ENCODE results near the gene CHST12.
"Not testable (repeated sequence)": the region's sequence is repeated elsewhere in the genome, so short reads cannot be mapped to it uniquely, and the experiment has no call there.

CHST12 gene

DNA sequence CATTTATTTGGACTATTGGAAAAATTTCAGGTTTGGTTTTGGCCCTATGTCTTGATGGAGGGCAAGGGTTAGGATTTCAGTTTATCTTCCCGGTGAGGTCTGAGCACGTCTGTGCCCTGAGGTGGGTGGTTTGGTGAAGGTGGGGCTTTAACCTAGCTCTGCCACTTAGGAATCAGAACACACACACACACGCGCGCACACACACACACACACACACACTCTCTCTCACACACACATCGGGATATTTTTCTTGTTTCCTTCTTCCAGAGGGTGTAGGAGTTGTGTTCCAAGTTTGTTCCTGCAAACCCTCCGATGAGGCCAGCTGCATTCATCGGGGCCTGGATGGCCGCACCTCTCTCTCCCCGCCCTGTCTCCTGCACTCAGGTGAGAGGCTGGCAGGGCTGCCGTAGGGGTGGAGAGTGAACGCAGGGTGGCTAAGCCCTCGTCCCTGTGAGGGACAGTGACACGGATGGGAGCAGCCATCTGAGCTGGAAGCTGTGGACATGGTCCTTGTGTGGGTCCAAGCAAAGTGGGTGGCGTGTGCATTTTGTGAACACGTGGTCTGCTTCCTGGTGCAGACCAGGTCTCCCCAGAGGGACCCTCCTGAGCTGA, 34.2 kb downstream of the CHST12 start:
- no peak for DNase-seq

DNA sequence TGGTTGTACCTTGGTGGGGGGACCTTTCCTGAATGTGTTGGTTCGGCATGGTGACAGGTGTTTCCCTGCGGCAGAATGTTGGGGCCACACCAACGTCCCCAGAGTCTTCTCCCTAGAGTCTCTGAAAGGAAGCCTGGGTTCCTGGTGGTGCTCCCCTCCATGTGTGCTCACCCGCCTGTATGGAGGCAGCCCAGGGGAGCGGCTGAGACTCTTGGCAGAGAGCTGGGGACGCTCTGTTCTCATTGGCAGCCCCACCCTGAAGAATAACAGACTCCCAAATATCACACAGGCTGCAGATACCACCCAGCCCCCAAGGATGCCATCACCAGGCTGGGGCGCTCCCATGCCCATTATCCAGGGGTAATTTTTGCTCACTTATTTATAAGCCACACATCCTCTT, 34.8 kb downstream of the CHST12 start:
- no peak for DNase-seq

DNA sequence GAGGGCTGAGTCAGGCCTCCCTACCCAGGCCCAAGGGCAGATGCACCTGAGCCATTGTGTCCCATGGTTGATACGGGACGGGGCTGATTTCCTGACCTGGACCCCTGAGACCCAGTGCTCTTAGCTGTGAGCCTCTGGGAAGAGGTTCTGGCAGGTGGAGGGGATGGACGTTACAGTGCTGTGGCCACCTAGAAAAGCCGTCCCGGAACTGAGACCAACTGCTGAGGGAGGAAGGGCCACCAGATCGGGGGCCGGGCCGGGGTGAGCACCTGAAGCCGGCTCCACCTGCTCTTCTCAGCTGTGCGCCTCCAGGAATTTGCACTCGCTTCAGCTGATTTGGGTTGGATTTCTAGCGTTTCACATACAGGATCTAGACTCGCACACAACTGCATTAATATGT, 35.4 kb downstream of the CHST12 start:
- no peak for DNase-seq

DNA sequence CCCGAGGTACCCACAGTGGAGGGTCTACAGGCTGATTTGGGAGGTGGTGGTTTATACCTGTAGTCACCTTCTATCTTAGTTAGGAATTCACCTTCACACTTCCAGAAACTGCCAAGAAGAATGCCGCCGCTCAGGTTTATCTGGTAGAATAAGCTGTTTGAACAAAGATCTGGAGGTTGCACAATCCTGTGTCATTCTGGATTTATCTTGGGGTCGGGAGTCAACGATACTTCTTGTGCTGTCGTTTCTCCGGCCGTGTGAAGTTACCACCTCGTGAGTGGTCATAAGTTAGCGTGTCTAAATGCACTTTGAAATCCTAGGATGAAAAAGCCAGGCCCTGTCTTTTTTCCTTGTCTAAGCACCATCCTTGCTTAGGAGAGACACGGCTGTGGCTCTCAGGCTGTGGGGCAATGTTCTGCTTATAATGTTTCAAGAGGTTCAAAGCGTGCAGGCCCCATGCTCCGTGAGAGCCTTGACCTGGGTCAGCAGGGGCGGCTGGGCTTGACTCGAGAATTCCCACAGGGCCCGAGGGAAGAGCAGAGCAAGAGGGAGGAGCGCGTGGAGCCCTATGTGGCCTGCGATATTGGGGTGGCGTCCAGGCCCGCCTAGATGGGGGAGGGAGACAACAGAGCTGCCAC, 37.3 kb downstream of the CHST12 start:
- DNase-seq = no peak

DNA sequence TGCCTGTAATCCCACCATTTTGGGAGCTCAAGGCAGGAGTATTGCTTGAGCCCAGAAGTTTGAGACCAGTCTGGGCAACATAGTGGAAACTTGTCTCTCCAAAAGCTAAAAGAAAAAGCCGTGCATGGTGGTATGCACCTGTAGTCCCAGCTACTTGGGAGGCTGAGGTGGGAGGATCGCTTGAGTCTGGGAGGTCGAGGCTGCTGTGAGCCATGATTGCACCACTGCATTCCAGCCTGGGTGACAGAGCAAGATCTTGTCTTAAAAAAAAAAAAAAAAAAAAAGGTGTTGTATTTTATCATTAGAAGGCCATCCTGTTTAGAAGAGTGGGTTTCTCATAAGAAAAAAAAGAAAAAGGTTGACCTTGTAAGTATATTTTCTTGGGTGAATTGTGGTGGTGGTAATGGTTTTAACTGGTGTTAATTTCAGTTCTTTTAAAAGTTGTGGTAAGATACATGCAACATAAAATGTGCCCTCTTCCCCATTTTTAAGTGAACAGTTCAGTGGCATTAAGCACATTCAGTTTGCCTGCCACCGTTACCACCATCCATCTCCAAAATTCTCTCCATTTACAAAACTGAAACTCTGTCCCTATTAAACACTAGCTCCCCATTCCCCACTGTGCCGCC, 38.1 kb downstream of the CHST12 start:
- no peak for DNase-seq

DNA sequence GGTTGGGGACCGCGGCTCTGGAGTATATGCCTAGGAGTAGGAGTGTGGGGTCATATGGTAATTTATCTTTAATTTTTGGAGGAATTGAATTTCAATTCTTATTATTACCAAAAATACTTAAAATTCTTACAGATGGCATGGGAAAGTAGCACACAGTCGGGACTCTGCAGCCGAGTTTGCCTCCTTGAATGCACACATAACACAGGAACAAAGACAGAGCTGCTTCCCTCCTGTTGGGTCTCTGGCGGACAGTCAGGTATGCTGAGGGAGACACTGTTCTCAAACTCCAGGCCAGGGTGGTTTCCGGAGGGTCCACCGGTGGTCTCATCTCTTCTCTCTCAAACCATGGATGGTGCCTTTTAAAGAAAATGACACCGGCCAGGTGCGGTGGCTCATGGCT, 40.1 kb downstream of the CHST12 start:
- DNase-seq = no peak

DNA sequence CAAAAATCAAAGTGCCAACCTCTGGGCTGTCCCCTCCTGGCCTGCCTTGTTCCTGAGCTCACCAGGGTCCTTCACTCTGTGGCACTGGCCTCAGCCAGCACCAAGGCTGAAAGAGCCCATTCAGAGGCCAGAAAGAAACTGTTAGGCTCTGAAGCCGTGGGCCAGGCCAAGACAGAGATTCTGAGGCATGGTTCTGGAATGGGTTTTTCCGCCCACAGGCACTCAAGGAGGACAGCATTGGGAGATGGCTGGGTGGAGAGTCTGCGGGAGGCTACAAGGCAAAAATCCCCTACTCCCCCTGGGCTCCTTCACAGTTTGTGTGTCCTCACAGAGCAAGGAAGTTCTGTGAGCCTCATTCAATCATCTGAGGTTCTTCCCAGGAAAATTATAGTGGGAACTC, 41.1 kb downstream of the CHST12 start:
- DNase-seq = no peak

DNA sequence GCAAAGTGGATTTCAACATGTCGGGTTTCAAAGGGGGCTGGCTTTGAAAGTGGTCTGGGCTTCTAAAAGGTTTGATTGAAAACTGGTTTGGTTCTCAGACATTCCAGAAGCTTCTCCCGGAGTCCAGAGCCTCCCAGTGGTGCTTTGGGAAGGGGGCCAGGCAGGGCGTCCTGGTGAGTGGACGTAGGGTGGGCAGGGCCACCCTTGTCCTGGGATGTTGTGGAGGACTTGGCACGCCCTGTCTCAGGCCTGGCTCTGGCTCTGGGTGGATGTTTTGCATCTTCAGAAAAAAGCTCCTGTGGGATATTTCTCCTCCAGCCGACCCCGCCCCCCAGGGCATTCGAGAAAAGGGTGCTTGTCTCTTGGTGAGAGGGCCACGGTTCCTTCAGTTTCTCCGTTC, 41.6 kb downstream of the CHST12 start:
- no peak for DNase-seq

DNA sequence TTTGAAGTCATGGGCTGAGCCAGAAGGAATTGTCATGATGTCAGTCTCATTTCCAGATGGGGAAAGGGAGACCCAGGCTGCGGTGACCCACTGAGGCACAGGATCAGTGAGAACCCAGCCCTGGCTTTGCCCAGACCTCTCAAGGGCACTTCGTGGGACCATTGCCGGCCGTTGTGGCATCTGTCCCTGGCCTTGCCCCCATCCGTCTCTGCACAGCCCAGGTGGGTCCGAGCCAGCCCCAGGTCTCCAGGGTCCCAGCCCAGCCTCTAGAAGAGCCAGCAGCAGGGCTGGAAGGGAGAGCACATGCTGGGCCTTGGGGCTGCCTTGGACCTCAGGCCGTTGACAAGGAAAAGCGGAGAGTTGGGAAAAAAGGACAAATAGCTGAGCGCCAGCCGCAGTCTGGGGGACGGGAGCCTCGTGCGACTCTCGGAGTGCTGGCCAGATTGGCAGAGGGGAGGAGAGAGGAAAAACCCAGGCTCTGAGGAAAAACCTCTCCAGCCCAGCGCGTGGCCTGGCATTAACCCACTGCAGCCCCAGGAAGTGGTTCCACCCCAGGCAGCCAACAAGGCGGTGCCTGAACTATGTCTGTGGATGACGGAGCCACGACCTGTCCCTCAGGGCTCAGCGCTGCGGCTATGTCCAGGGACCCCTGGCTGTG, 42.6 kb downstream of the CHST12 start:
- no peak for DNase-seq

DNA sequence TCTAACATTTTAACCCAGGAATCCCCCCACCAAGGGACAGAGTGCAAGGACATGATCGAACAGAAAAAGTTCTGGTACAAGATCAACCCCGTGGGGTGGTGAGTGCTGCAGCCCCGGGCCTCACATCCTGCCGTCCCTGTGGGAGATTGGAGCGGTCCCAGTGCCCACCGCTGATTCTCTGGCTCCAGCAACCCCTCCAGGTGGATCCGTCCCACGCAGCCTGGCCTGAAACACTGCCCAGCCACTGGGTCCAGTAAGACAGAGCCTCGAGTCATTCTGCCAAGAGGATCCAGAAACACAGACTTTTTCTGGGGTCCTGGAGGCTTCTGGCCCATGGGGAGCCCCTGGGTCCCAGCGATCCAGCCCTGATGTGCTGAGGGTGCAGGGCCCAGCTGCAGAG, 43.3 kb downstream of the CHST12 start:
- no peak for DNase-seq

DNA sequence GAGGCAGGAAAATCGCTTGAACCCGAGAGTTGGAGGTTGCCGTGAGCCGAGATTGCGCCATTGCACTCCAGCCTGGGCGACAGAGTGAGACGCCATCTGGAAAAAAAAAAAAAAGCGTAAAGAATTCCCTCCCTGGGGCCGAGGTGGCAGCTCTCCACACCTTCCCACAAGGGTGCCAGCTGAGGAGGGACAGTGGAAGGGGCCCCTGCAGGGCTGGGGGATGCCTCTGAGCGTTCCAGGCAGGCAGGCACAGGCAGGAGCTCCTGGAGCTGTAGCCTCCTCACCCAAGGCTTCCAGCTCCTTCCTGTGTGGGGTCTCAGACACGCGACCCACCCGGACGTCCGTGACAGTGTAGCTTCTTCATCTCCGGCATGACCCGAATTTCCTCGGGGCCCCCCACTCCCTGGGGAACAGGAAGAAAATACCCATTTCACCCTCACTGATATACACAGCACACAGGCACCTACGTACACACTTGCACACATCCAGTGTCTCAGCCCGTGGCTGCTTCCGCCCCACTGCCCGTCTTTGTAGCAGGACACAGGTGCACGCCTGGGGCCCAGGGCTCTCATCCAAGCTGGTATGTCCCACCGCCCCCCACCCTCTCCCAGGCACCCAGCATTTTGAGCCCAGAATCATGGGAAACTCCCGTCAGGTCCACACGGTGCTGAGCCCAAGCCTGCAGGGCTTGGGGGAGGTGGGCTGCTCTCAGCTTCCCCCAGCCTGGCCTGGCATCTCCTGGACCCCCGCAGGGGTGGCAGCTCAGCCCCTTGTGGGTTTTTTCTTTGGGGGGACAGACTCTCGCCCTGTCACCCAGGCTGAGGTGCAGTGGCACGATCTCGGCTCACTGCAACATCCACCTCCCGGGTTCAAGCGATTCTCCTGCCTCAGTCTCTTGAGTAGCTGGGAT, 47.0 kb downstream of the CHST12 start:
- no peak for DNase-seq

DNA sequence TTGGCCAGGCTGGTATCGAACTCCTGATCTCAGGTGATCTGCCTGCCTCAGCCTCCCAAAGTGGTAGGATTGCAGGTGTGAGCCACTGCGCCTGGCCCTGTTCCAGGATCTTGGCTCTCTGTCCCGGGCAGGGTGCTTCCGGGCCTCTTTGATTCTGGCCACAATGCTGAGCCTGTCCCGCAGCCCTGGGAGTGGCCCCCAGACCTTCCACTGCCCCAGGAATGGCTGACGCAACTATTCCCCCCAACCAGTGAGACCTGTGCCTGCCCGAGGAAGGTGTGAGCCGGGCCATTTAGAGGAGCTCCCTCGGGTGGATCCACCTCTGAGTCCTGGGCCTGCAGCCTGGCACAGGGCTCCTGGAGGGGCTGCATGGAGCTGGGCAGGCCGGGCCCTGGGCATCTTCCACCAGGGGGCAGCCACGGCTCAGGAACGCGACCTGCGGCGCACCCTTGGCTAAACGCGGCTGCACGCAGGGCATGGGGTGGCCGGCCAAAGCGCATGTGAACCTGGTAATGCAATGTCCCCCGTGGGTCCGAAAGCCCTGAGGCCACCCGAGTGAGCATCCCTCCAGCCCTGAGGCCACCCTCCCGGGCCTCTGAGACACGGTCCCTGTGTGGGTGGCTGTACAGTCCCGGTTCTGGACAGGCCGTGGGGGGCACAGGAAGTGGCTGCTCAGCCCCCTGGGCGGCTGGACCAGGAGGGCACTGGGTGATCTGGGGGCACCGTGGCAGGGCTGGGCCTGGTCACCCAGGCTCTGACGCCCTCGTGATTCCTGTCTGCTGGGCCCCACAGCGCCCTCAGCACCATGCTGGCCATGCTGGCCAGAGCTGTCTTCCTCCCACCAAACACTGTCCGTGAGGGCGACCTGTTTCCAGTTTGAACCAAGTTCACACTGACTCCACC, 48.0 kb downstream of the CHST12 start:
- peak; percentile 84 for DNase-seq

DNA sequence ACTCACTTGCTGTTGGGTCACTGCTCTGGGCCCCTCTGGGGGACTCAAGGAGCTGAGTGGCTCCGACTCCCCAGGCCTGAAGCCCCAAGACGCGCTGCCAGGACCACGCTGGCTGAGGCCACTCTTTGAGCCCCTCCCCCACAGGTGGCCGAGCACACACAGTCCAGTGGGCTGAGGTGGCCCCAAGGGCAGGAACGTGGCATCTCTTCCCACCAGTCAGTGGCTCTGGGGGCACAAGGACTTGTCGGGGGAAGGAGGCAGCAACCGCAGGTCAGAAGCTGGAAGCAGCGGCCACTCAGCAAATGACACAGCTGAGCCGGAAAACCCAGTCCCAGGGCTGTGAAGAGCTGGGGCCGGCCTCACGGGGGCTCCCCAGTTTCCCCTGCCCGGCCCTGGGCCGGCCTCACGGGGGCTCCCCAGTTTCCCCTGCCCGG, 48.7 kb downstream of the CHST12 start:
- DNase-seq = no peak

DNA sequence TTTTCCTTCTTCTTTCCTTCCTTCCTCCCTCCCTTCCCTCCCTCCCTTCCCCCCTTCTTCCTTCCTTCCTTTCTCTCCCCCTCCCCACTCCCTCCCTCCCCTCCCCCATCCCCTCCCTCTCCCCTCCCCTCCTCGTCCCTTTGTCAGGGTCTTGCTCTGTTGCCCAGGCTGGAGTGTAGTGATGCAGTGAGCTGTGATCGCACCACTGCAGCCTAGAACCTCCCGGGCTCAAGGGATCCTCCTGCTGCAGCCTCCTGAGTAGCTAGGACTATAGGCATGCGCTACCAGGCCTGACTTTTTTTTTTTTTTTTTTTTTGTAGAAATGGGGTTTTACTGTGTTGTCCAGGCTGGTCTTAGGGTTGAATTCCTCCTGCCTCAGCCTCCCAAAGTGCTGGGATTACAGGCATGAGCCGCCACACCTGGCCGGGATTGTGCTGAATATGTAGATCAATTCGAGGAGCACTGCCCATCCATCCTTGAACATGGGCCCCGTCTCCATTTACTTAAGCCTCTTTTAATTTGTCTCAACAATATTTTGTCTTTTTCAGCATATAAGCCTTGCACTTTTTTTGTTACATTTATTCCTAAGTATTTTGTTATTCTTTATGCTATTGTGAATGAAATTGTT, 49.3 kb downstream of the CHST12 start:
- DNase-seq = no peak

DNA sequence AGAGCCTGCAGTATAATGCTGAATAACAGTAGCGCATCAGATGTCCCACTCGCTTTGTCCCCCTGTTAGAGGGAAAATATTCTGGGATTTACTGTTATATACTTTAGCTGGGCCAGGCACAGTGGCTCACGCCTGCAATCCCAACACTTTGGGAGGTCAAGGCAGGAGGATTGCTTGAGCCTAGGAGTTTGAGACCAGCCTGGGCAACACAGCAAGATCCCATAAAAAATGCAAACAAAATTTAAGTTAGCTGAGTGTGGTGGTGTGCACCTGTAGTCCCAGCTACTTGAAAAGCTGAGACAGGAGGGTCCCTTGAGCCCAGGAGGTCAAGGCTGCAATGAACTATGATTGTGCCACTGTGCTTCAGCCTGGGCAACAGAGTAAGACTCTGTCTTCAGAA, 50.4 kb downstream of the CHST12 start:
- DNase-seq = not testable (repeated sequence)

DNA sequence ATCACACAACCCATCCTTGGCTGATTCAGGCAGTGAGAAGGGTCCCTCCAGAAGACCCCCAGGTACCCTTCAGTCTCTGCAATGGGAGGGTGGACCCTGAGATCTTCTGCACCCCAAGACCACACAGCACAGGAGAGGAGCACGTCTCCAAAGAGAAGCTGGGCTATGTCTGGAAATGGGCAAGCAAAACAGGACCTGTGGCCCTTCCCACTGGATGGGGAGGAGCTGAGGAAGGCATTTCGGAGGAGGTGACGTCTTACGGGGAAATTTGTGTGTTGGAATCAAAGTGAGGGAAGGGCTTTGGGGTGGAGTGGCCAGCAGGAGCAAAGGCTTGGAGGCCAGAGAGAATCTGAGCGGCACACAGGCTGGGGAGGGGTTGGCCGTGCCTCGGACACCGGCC, 56.3 kb downstream of the CHST12 start:
- DNase-seq = no peak

DNA sequence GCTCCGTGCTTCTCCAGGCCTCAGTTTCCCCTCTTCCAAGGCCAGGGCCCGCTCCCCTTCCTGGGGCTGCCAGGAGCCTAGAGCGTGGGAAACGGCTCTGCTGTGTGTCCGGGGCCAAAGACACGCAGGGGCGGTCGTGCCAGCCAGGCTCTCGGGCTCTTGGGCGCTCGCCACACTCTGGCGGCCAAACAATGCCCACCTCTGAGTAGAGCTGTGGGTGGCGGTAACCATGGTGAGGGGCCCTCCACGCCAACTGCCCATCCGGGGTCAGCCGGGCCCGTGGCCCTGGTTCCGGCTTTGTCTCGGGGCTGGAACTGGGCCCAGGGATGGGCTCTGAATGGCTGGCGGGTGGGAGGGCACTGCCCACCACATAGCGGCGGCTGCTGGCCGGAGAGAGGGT, 56.8 kb downstream of the CHST12 start:
- DNase-seq = no peak

DNA sequence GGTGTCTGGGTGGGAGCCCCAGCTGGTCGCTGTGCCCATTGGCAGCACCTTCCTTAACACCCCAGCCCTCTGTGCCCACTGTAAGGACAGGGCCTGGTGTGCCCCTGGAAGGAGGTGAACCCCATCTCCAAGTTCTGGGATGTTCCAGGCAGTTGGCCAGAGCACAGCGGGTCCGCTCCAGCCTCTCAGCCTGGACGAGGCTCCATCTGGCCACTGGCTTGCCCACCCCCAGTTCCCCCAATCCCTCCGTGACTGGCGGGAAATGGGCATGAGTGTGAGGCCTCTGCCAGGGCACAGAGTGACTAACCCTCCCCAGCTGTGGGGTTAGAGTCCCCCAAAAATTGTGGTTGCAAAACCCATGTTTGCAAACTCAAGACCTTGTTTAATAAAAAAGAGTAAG, 57.2 kb downstream of the CHST12 start:
- DNase-seq = no peak

DNA sequence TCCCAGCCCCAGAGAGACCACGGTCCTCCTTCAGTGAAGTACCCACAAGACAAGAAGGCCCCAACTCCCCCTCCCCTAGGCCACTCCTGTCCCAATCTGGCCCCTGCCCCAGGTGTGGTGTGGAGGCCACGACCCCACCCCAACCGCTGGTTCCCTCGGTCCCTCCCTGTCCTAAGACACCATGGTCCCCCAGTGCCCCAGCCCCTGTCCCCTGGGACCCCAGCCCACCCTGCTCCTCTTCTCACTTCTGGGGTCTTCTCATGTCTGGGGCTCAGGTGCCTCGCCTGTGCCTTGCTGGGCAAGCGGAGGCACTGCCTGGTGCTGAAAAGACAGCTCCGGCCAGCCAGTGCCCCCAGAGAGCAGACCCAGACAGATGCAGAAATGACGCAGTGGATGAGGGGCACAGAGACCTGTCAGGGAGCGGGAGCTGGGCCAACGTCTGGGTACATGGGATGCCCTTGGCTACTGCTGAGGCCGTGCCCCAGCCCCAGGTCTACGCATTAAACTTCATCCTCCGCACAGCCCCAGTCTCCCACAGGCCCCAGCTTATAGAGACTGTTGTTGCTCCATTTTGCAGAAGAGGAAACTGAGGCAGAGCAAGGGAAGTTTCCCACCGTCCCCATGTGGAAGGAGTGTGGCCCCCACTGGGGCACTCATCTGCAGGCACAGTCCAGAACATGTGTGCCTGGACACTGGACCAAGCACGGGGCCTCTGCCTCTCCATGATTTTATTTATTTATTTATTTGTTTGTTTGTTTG, 58.0 kb downstream of the CHST12 start:
- no peak for DNase-seq

DNA sequence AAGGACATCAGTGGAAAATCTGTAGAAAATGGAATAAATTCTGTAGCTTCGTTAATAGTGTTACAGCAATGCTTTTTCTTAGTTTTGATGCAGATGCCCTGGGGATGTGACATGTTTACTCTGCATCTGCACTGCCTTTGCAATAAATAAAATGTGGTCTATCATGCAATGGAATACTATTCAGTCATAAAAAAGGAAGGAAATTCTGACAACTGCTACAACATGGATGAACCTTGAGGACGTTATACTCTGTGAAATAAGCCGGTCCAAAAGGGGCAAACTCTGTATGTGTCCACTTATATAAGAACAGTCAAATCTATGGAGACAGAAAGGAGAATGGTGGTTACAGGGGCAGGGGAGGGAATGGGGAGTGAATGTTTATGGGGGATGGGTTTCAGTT, 59.3 kb downstream of the CHST12 start:
- DNase-seq = no peak

DNA sequence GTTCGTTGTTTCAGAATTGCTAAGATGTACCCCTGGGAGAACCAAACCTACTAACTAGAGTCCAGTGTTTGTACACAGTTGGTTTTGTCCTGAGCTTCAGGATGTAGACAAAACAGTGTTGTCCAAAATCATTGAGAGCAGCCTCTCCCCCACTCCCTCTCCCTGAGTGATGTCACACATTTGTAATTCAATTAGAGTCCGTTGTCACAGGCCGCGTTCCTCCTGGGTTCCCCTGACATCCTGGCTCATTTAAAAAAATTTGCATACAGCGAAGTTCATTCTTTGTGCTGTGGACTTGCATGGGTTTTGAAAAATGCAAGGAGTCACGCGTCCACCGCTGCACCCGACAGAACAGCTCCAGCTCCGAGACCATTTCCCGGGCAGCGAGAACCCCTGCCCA, 62.5 kb downstream of the CHST12 start:
- DNase-seq = no peak
